Transverse colon (tissue), 4 donors: Measurements from ENCODE around the gene CAMTA1. TPM values are rescaled to one million over a fixed set of nuclear protein-coding genes. Genes with fewer than 3 reads are reported as not detected.

Experiments
- DNase-seq: peaks from one replicate; pipeline ENCODE4 v3.0.0-alpha.2; 2019
- H3K27ac ChIP-seq, 4 donors: fragments of 200-600 bp; sonication (generic); 2 replicates each; pipeline ENCODE4 v1.5.1; 2016 to 2018; ENCODE audit warnings: inconsistent platforms in 4 of 4
- H3K27me3 ChIP-seq: fragments of 200-600 bp; sonication (generic); 2 replicates; pipeline ENCODE4 v1.5.1; 2017; ENCODE audit warnings: inconsistent platforms
- H3K36me3 ChIP-seq, 4 donors: fragments of 200-600 bp; sonication (generic); 2 replicates each; pipeline ENCODE4 v1.5.1; 2017 to 2019; ENCODE audit warnings: inconsistent platforms in 4 of 4
- H3K4me1 ChIP-seq, 4 donors: fragments of 200-600 bp; sonication (generic); 2 replicates each; pipeline ENCODE4 v1.5.1; 2017 to 2020; ENCODE audit warnings: inconsistent platforms in 4 of 4
- H3K4me3 ChIP-seq, 4 donors: fragments of 200-600 bp; sonication (generic); 1 replicate in 1 of 4; 2 replicates in 3 of 4; pipeline versions ENCODE4 v1.5.1 to v1.6.1; 2017 to 2019; ENCODE audit warnings: inconsistent platforms in 4 of 4
- H3K9me3 ChIP-seq, 2 donors: fragments of 200-600 bp; sonication (generic); 2 replicates each; pipeline ENCODE4 v1.5.1; 2017 to 2019; ENCODE audit warnings: inconsistent platforms in 2 of 2
- CTCF ChIP-seq, 5 experiments: fragments of 200-600 bp in 3 of 5; fragments of 450-650 bp in 2 of 5; sonication (generic) in 3 of 5; IDR thresholded peaks; 1 replicate in 2 of 5; 2 replicates in 3 of 5; pipeline ENCODE4 v1.5.1; 2016 to 2017; ENCODE audit warnings: antibody characterized with exemption in 5 of 5, inconsistent platforms in 3 of 5, mild to moderate bottlenecking in 2 of 5, moderate library complexity in 1 of 5
- EP300 ChIP-seq: sonication (generic); formaldehyde crosslinking; IDR thresholded peaks from one replicate; pipeline ENCODE4 v1.6.1; 2017; ENCODE audit warnings: antibody characterized with exemption, low read depth
- POLR2A ChIP-seq: fragments of 450-650 bp; IDR thresholded peaks from one replicate; pipeline ENCODE4 v1.6.1; 2016; ENCODE audit warnings: antibody characterized with exemption, mild to moderate bottlenecking, moderate library complexity
- POLR2AphosphoS5 ChIP-seq, 3 donors: sonication (generic); formaldehyde crosslinking; IDR thresholded peaks; one replicate each; pipeline ENCODE4 v1.6.1; 2016; ENCODE audit warnings: antibody characterized with exemption in 3 of 3
- WGBS, 2 donors: methylation state at CpG; one replicate each; pipeline ENCODE4 v1.1.5; 2018; ENCODE audit warnings: low coverage in 1 of 2; 5-methylcytosine and 5-hydroxymethylcytosine counted together
- in situ Hi-C, 4 donors: fragments of 200-750 bp; cut with MboI; loops; one replicate each; pipeline versions ENCODE4 v1.15.0 to v1.15.1; 2017; ENCODE audit warnings: low sequenced_read_pairs in 3 of 4, low pct_ligation_motif_present in 1 of 4, low pct_unique_long_range_greater_than_20kb in 1 of 4
- intact Hi-C: fragments of 100-400 bp; cut with DNase I; formaldehyde crosslinking; loops from one replicate; pipeline ENCODE4 v1.15.1; 2023; ENCODE audit warnings: low total_unique reads
- total RNA-seq, 4 donors: library from RNA; depleted of rRNA; stranded (reverse); fragments of >200 nt; gene quantifications; one replicate each; pipeline ENCODE4 v1.1.0, GENCODE V29; 2016

The CAMTA1 gene
- total RNA-seq, 4 donors from 2014 or later, result 93.8 to 268 (median 130) TPM

- Histone ChIP-seq H3K27ac (no peak overlapping the region), H3K4me3 (no peak overlapping the region), H3K9me3 (peaks cover 5 to 10% of the 10 kb centered on the region in 2 donors), H3K36me3 (peaks cover 0 to 4% (median 0%) of the 10 kb centered on the region in 4 donors), H3K4me1 (no peaks in the 10 kb centered on the region), H3K27me3 (no peaks in the 10 kb centered on the region)
- DNase-seq, result no peak
- TF ChIP-seq POLR2A, result no peak
- TF ChIP-seq EP300, result no peak
- no peak for TF ChIP-seq CTCF (IDR thresholded peaks at IDR 0.05)
- no peak for TF ChIP-seq POLR2AphosphoS5 (IDR thresholded peaks at IDR 0.05)
- intact Hi-C loops, result no loop called here
- WGBS, 2 donors, result 58 to 80% methylated on average over 1 of the region's 1 CpG
- in situ Hi-C loops, result no loop called here
Measured at GRCh38 chr1:7398982-7399381, 613.7 kb downstream of the CAMTA1 start.

- WGBS, 2 donors, result 60 to 82% methylated on average over 1 of the region's 1 CpG
- intact Hi-C loops, result no loop called here
- no peaks in the 10 kb centered on the region for H3K4me1 ChIP-seq
- TF ChIP-seq EP300 (no peak), POLR2AphosphoS5 (IDR thresholded peaks at IDR 0.05) (no peak), CTCF (IDR thresholded peaks at IDR 0.05) (no peak), POLR2A (no peak)
- in situ Hi-C loops, result no loop called here
- DNase-seq, result no peak
- no peak overlapping the region for H3K27ac ChIP-seq
- no peak overlapping the region for H3K4me3 ChIP-seq
- peaks cover 0 to 4% (median 0%) of the 10 kb centered on the region in 4 donors for H3K36me3 ChIP-seq
- H3K9me3 ChIP-seq, result peaks cover 5 to 10% of the 10 kb centered on the region in 2 donors
- H3K27me3 ChIP-seq, result no peaks in the 10 kb centered on the region
Measured at GRCh38 chr1:7399514-7400125, 614.4 kb downstream of the CAMTA1 start.

GRCh38 chr1:7400566-7400965 is 615.3 kb downstream of the CAMTA1 start:
- Histone ChIP-seq H3K27ac (no peak overlapping the region), H3K36me3 (no peaks in the 10 kb centered on the region), H3K4me1 (no peaks in the 10 kb centered on the region), H3K4me3 (no peak overlapping the region), H3K27me3 (no peaks in the 10 kb centered on the region), H3K9me3 (peaks cover 5% of the 10 kb centered on the region in 2 donors)
- in situ Hi-C loops, result no loop called here
- WGBS, 2 donors, result 73 to 83% methylated on average over 1 of the region's 1 CpG
- intact Hi-C loops, result no loop called here
- DNase-seq, result no peak
- TF ChIP-seq EP300 (no peak), POLR2AphosphoS5 (IDR thresholded peaks at IDR 0.05) (no peak), CTCF (IDR thresholded peaks at IDR 0.05) (no peak), POLR2A (no peak)

GRCh38 chr1:7401814-7402547 is 616.7 kb downstream of the CAMTA1 start:
- intact Hi-C loops, result no loop called here
- Histone ChIP-seq H3K27me3 (no peaks in the 10 kb centered on the region), H3K4me3 (no peak overlapping the region), H3K36me3 (no peaks in the 10 kb centered on the region), H3K27ac (no peak overlapping the region), H3K9me3 (peaks cover 0 to 5% of the 10 kb centered on the region in 2 donors), H3K4me1 (no peaks in the 10 kb centered on the region)
- no peak for DNase-seq
- WGBS, 2 donors, result 56 to 80% methylated on average over 3 to 4 of the region's 4 CpGs
- in situ Hi-C loops, result no loop called here
- TF ChIP-seq CTCF (IDR thresholded peaks at IDR 0.05) (no peak), POLR2AphosphoS5 (IDR thresholded peaks at IDR 0.05) (peak in 1 of 3 donors; percentile 42)
